ENCODE measurements around the gene ARID1B. TPM values are rescaled to one million over a fixed set of nuclear protein-coding genes. Genes with fewer than 3 reads are reported as not detected.

ARID1B gene
- total RNA-seq, 1 donor from 2014 or later: 108 TPM

DNA sequence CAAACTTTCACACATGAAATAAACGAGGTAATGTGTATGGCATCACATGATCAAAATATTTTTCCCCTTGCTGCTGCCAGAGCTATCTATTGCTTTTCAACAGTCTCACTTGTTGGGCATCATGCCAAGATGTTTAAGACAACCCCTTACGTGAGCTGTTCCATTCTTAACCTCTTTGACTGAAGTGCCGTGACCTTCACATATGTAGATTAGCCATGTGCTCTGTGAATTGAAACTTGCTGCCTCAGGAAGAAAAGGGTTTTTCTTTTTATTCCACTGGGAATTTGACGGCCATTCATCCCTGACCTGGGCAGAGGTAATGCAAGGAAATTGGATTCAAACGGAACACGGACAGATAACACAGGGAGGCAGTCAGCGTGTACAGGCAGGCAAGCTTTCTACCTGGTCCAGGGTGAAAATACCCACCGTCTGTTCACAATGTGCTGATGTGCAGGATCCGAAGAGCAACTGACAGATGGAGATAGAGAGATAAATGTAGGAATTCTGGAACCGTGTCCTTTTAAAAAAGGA lies 14.2 kb downstream of the ARID1B start:
- peak; percentile 55 for DNase-seq

DNA sequence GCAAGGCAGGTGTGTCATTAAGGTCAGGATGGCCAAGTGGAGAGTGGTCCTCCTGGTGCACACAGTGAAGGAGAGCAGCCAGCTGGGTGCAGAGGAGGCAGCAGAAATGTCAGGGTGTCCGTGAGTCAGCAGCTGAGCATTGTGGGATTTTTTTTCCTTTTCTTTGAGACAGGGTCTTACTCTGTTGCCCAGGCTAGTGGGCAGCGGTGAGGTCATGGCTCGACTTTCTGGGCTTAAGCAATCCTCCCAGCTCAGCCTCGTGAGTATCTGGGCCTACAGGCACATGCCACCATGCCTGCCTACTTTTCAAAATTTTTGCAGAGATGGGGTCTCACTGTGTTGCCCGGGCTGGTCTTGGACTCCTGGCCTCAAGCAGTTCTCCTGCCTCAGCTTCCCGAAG lies 16.0 kb downstream of the ARID1B start:
- DNase-seq: no peak

DNA sequence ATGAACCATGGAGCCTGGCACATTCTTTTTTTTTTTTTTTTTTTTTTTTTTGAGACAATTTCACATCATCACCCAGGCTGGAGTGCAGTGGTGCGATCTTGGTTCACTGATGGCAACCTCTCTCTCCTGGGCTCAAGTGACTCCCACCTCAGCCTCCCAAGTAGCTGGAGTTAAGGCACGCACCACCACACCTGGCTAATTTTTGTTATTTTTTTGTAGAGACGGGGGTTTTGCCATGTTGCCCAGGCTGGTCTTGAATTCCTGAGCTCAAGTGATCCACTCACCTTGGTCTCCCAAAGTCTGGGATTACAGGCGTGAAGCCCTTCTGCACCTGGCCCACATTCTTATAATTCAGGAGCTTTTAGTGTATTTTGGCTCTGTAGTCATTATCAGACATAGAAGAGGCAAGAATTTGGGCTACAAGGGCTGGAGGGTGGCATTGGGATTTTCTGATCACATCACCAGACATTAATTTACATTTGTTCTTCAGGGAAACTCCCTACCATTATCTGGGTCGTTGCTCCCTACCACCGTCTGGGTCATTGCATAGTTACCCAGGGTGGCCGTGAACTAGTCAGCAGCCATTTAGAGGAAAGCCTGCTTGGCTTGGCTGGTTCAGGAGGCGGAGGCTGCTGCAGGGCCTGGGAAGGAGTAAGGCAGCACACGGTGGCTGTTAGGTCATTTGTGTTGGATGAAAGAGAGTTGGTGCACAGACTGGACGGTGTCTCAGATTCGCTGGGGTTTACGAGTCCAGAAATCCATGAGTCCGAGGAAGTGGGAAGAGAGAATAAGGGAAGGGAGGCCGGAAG lies 17.6 kb downstream of the ARID1B start:
- DNase-seq: no peak

DNA sequence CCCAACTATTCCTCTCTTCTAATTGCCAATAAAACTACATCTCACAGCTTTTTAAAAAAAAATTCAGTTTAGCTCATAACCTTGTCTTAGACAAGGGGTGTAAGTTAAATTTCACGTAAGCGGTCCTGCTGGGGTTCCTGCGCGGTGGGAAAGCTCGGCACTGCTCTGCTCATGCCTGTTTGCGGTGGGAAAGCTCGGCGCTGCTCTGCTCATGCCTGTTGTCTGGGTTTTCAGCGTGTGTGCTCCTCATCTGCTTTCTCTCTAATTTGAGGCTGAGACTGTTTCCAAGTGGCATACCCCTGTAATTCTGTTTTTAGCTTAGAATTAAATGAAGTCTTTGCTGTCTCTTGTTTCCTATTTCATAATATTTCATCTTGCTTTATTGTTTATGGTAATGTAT lies 18.6 kb downstream of the ARID1B start:
- DNase-seq: peak; percentile 36

DNA sequence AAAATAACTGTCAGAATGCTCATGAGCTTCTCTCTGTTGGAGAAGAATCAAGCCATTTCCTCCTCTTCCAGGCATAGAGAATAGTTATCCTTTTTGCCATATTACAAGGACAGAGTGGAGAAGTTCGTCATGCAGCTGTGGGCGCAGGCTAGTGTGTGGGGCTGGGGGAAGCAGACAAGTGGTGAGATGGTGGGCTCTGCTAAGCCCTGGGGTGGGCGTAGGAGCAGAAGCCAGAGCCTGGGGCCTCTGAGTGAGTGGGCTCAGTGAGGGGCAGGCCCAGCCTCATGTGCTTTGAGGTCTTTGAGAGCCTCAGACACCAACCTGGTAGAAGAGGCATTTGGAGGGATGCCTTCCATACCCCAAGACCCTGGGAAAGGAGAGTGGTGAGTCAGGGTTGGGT lies 19.4 kb downstream of the ARID1B start:
- DNase-seq: no peak

DNA sequence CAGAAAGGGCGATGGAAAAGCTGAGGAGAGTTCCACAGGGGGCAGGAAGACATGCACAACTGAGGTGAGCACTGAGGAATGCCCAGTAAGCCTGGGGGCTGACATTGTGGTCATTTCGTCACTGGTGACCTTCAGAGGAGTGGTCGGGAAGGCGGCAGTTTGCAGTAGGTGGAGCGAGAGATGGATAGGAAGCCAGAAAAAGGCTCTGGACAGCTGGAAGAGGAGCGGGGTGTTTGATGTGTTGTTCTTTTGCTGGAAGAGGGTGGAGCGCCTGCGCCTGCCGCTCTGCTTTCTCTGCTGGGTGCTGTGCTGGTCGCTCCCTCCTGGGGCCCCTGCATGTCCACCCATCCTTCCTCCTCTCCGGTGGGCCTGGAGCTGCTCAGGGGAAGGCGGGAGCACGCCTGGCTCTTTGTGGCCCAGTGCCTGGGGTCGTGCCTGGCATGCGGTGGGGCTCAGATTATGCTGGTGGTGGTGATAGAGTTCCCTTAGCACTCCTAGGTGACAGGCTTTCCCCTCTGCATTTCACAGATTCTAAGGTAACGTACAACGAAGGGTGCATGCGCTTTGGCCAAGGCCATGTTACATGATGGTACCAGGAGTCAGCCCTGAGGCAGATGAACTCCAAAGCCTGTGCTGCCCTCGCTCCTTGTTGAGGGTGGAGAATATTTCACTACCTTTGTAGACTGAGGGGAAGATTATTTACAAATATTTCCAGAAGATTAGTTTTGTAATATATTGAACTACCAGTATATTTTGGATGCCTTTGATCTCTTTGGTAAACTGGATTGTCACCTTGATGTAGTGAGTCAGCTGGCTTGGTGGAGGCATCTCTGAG lies 20.9 kb downstream of the ARID1B start:
- DNase-seq: no peak

DNA sequence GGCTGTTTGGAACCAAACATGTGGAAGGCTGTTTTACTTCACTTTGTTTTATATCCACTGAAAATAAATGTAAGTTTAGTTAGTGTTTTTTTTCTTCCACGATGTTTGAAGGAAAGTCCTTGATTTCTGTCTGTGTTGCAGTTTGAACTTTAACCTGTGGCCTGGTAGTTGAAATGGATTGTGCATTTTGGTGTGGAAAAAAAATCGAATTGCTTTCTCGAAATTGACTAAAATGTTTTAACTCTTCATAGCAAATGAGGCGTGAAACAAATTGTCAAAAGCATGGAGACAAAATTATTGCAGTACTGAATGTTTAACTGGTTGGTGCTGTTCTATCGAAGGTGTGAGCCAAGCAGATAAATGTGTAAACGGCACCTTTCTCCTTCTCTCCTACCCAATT lies 24.5 kb downstream of the ARID1B start:
- DNase-seq: no peak

DNA sequence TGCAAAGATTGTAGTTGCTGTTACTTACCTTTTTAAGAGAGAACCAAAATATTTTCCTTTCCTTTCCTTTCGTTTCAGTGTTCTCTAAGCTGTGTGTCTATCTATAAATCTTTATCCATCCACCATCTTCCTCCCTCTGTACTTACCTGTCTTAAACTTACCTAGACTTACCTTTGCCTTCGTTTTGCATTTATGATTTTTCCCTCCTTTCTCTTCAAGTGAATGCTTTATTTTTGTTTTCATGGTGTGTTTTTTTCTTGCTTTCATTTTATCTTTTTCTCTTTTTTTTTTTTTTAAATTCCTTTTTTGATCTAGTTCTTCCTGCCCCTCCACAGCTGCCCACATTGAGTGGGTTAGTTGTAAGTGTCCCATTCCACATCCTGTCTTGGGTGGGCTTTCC lies 26.2 kb downstream of the ARID1B start:
- DNase-seq: no peak

DNA sequence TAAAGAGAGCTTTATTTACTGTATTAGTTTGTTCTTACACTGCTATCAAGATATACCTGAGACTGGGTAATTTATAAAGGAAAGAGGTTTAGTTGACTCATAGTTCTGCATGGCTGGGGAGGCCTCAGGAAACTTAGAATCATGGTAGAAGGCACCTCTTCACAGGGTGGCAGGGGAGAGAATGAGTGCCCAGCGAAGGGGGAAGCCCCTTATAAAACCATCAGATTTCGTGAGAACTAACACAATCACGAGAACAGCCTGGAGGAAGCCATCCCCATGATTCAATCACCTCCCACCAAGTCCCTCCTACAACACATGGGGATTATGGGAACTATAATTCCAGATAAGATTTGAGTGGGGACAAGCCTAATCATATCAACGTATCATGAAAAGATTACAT lies 27.2 kb downstream of the ARID1B start:
- no peak for DNase-seq

DNA sequence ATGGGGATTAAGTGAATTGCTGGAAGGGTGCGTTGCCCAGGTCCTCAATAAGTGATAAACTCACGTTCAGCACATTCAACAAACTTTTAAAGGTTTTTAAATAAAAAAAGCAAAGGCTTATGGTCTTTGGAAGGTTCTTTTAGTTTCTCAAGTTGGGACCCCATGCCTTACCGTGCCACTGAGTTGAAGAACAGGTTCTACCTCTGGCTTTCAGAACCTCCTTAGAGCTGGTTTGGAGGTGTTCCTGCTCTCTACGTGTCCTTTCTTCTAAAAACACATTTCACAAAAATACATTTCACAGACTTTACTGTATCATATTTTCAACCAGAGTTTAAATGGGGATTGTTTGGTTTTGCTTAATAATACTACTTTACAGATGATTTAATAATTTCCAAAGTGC lies 29.0 kb downstream of the ARID1B start:
- DNase-seq: no peak

DNA sequence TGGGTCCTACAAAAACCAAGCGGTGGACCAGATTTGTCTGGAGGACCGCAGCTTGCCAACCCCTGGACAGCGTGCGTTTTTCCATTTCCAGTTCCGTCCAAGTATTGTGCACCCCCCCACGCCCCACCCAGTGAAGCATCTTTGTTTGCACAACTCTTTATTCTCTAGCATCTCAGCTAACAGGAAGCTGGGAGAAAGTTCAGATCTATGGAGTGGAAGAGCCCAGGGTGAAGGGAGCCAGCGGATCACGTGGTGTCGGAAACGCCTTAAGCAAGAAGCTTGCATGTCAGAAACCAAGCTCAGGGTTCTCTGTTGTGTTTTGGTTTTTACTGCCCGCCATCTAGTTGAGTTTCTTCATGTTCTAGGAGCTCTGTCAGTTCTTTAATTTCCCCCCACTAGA lies 29.9 kb downstream of the ARID1B start:
- no peak for DNase-seq

DNA sequence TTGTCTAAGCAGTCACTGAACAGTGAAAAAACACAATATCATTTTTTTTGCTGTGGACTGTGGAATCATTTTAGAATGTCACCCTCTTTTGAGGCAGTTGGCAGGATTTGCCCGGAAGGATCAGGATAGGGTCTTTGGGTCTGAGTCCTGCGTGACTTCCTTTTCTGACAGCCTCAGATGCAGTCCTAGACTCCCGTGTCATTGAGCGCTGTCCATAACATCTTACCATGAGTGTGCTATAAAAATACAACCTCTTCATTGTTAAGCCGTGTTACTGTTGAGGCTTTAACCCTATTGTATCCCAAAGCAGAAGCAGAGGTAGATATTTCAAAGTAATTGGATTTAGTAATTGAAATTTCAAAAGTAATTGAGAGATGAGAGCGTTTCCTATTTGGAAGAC lies 30.6 kb downstream of the ARID1B start:
- DNase-seq: no peak

DNA sequence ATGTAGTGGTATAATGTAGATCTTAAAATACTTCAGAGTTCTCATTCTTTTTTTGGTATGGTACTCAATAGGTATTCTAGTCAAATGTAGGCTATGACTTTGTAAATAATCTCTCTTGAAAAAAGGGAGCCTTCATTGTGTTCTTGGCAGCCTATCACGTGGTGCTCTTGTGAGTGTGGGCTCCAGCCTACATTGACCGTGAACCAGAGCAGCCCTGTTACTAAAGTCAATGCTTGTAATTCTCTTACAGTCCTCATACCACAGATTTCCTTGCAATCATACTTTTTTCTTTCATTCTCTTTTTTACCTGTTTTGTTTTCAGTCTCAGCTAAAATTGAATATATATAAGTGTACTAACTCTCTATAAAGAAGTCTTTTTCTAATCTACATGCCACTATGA lies 31.1 kb downstream of the ARID1B start:
- no peak for DNase-seq

DNA sequence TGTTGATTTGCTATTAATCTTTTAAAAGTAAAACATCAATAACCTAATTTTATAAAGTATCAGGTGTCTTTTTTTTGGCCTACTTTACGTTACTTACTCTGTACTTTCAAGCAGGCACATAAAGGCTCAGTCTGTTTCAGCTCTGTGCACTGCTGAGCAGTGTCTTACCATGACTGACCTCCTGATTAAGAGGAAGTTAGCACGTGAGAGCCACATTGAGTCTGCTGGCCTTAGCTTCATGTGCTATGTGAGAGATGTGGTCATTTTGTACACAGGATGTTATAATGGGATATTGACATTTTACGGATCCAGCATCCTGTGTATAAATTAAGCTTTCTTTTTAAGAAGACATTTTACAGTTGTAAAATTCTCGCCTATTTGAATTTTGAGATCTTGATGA lies 31.9 kb downstream of the ARID1B start:
- peak; percentile 55 for DNase-seq

DNA sequence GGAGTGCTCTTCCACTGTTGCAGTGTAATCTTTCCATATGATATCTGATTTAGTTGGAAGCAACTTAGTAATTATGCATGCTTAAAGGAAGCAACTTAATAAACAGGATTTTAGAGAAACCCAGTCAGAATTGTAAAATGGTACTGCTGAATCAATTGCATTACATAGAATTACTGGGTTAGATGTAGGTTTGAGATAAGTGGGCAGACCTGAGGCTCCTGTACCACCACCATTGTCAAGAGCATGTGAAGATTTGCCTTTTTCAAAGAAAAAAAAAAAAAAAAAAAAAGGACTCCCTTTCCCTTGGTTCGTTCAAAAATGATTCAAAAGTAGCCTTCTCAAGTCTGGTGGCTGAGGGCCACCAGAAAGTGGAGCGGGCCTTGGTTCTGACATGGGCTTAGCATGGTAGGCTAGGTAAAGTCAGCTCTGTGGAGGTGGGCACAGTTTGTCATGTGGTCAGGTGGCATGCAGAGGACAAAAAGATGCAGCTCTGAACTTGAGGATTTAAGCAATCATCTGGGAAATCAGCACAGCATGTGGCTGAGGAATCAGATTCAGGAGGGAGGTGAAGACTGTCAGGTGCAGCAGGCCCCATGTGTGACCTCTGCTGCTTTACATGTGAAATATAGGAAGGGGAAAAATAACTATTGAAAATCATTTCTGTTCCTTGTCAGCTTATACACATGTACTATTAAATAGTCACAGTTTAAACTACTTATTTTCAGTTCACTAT lies 32.4 kb downstream of the ARID1B start:
- no peak for DNase-seq

DNA sequence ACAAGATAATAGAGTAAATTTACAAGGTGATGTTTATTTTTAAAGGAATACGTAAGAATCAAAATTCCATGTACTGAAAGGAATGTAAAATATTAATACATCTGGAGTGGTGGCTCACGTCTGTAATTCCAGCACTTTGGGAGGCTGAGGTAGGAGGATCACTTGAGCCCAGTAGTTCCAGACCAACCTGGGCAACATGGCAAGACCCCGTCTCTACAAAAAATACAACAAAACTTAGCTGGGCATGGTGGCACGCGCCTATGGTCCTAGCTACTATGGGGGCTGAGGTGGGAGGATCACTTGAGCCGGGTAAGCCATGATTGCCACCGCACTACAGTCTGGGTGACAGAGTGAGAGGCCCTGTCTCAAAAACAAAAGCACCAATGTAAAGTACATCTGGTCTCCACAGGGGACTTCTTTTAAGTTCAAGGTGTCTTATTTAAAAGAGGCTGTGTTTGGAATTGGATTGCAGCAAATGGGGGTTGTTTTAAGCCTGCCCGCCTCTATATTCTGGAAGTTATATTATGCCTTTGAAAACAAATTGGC lies 36.9 kb downstream of the ARID1B start:
- no peak for DNase-seq

DNA sequence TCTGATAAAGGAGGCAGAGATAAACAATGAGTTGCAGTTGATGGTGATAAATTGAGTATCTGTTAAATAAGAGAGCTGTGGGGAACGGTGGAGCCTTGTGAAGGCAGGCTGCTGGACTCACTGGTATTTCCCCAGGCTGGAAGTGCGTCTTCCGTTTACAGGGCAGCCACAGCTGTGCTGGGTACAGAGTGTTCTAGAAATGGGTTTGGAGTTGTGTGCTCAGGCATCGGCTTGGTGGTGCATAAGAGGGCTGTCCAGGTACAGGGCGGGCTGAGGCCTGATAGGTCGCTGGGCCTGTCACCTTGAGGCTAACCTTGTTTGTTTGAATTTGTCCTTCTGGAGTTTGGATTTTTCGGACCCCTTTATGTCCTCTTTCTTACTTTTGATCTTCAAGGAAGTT lies 39.3 kb downstream of the ARID1B start:
- DNase-seq: no peak

DNA sequence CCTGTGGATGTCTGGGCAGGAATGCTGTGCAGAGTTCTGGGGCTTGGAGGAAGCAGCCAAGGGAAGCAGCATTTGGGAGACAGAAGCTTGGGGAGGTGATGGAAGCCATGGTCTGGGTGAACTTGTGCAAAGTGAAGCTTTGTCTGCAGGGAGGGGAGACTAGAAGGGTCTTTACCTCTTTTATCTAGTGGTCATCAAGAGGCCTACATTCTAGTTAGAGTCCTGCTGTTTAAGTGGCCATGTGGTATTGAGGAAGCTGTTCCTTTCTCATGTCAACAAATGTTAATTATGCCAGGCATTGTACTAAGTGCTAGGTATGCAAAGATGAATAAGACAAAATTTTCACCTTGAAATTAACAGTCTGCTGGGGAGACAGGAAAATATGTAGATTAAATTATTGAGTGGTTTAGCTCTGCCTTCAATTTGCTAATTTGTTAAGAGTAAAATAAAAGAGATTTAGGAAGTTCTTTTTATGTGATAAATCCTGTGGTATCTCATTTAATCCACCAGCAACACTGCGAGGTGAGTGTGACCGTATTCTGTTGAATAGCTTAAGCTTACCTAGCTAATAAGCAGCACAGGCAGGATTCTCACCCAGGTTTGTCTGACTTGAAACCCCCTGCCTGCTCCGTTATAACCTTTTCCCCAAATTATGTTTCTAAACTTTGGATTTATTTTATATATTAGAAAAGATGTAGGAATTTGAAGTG lies 43.1 kb downstream of the ARID1B start:
- DNase-seq: no peak

DNA sequence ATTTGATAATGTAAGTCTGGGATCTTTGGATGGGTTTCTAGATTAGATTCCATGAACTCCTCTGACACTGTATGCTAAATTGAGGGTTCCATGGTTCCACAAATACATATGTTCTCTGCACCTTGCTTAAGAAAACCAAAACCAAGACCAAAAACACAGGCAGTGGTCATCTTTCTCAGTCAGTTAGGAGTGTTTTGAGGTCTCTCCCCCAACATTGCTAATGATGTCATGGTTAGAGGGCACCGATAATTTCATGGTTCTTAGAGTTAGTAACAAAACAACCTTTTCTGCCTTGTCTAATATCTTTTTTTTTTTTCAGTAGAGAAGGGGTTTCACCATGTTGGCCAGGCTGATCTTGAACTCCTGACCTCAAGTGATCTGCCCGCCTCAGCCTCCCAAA lies 44.5 kb downstream of the ARID1B start:
- DNase-seq: no peak

DNA sequence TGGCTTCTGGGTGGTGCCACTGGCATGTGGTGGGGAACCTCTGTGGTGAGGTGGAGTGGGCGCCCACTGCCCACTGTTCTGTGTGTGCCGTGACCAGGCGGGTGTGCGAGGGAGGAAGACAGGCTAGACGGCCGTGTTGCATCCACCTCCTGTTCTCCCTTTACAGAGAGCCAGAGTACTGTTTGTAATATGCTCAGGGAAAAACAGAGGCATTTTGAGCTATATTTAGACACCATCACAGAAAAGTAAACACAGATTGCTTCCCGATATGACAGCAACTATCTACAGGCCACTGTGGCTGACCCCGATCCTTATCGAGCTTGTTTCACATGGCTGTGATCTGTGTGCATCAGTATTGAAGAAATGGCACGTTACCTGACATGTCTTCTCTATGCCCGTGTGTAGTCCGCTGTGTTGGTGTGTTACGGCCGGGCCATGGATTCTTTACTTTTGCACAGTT lies 45.6 kb downstream of the ARID1B start:
- no peak for DNase-seq

DNA sequence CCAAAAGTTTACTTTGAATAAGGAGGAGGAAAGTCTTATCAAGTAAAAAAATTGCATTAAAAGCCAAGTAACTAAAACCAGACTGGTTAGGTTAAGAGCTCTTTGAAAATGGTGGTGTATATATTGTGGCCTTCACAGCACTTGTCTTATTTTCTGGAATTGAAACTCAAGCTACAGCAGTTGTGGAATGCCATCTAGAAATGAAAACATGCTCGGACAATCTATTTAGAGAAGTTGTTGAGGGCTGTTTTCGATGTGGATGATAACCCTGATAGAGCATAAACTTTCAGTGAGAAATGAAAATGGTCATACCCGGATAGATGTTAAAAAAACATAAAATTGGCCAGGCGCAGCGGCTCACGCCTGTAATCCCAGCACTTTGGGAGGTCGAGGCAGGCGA lies 47.0 kb downstream of the ARID1B start:
- DNase-seq: no peak

DNA sequence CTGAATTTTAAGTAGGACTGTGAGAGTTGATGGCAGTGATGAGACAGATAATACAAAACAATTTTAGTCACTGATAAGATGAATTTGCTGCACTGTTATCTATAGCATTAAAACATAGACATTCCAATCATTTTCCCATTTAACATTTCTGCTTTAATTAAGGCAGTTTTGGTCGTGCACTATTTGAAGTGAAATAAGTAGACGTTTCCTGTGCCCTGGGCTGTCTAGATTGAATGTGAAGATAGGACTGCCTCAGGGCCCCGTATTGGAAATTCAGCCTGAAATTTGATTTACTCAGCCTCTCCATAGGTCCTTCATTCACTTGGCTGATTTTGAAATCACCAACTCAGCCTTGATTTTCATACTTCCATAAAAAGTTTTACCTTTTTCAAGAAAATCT lies 48.3 kb downstream of the ARID1B start:
- DNase-seq: no peak
